Naive thymus-derived CD4-positive, alpha-beta T cell (primary cell): ENCODE data around the gene GNRH2. TPM values are rescaled to one million over a fixed set of nuclear protein-coding genes. Genes with fewer than 3 reads are reported as not detected.
"Not testable (repeated sequence)": the region's sequence is repeated elsewhere in the genome, so short reads cannot be mapped to it uniquely, and the experiment has no call there.

Experiments used
- ATAC-seq: fragments of 150-1000 bp; cut with Tn5 transposase; 2 replicates; pipeline ENCODE4 v1.10.0; 2021; ENCODE audit warnings: mild to moderate bottlenecking, moderate library complexity
- CTCF ChIA-PET: fragments of 350-600 bp; sonication (Branson Sonifier 250); formaldehyde crosslinking; loops from one replicate; lab custom pipeline; 2021; ENCODE audit warnings: antibody characterized with exemption; lab: Charles Lee
- POLR2A ChIA-PET: fragments of 350-600 bp; sonication (Branson Sonifier 250); formaldehyde crosslinking; loops from one replicate; lab custom pipeline; 2021; ENCODE audit warnings: antibody characterized with exemption, inconsistent platforms; lab: Charles Lee
- DNase-seq, 9 donors: peaks; one replicate each; pipeline versions ENCODE4 v3.0.0 to v3.0.0-alpha.2; 2020 to 2022; ENCODE audit warnings: mixed read lengths in 1 of 9
- H3K27ac ChIP-seq: one replicate; pipeline ENCODE4 v1.7.0; 2013; ENCODE audit warnings: mild to moderate bottlenecking, low read depth, low read length, moderate library complexity
- H3K27me3 ChIP-seq, 2 donors: one replicate each; pipeline ENCODE4 v1.7.0; 2013; ENCODE audit warnings: low read length in 2 of 2, mild to moderate bottlenecking in 2 of 2, moderate library complexity in 2 of 2; ENCODE audit not compliant: control insufficient read depth in 2 of 2, insufficient read depth in 2 of 2
- H3K36me3 ChIP-seq, 3 experiments: 1 replicate in 2 of 3; 2 replicates in 1 of 3; pipeline ENCODE4 v1.7.0; 2013; ENCODE audit warnings: low read length in 3 of 3, mild to moderate bottlenecking in 3 of 3, moderate library complexity in 1 of 3; ENCODE audit not compliant: insufficient read depth in 3 of 3, control insufficient read depth in 2 of 3
- H3K4me1 ChIP-seq, 2 donors: one replicate each; pipeline ENCODE4 v1.7.0; 2013; ENCODE audit warnings: low read length in 2 of 2, mild to moderate bottlenecking in 2 of 2, moderate library complexity in 1 of 2; ENCODE audit not compliant: control insufficient read depth in 2 of 2, insufficient read depth in 2 of 2
- H3K4me3 ChIP-seq: 2 replicates; pipeline ENCODE4 v1.7.0; 2013; ENCODE audit warnings: mild to moderate bottlenecking, low read length
- H3K9me3 ChIP-seq, 3 experiments: 1 replicate in 2 of 3; 2 replicates in 1 of 3; pipeline ENCODE4 v1.7.0; 2013; ENCODE audit warnings: low read length in 3 of 3; ENCODE audit not compliant: control insufficient read depth in 2 of 3
- H3K27ac Mint-ChIP-seq, 9 donors: one replicate each; pipeline ENCODE4 v1.8.0; 2020 to 2022; ENCODE audit warnings: mixed read lengths in 9 of 9, mild to moderate bottlenecking in 8 of 9, moderate library complexity in 5 of 9, inconsistent platforms in 2 of 9
- H3K27me3 Mint-ChIP-seq, 5 donors: one replicate each; pipeline ENCODE4 v1.8.0; 2021 to 2022; ENCODE audit warnings: mixed read lengths in 5 of 5, mild to moderate bottlenecking in 1 of 5
- H3K36me3 Mint-ChIP-seq, 5 donors: one replicate each; pipeline ENCODE4 v1.8.0; 2020 to 2022; ENCODE audit warnings: mixed read lengths in 5 of 5, mild to moderate bottlenecking in 3 of 5, inconsistent platforms in 1 of 5
- H3K4me1 Mint-ChIP-seq, 7 donors: one replicate each; pipeline ENCODE4 v1.8.0; 2020 to 2022; ENCODE audit warnings: mixed read lengths in 7 of 7, mild to moderate bottlenecking in 3 of 7, inconsistent platforms in 1 of 7
- H3K4me3 Mint-ChIP-seq, 10 donors: one replicate each; pipeline ENCODE4 v1.8.0; 2020 to 2022; ENCODE audit warnings: mild to moderate bottlenecking in 10 of 10, mixed read lengths in 10 of 10, moderate library complexity in 6 of 10, inconsistent platforms in 2 of 10
- H3K9me3 Mint-ChIP-seq, 11 donors: one replicate each; pipeline ENCODE4 v1.8.0; 2020 to 2022; ENCODE audit warnings: mixed read lengths in 11 of 11, mild to moderate bottlenecking in 4 of 11, inconsistent platforms in 1 of 11, moderate library complexity in 1 of 11
- intact Hi-C, 2 donors: fragments of 100-400 bp; cut with micrococcal nuclease; formaldehyde crosslinking; loops; one replicate each; pipeline ENCODE4 v1.15.1; 2023
- polyA plus RNA-seq, 2 donors: library from polyadenylated mRNA; unstranded; fragments of 300-500 nt; fragmentation: Illumina TruSeq; gene quantifications; one replicate each; pipeline ENCODE4 v1.2.3, GENCODE V29; 2021
- total RNA-seq, 6 experiments: library from RNA in 5 of 6; stranded (reverse) in 5 of 6; gene quantifications; 1 replicate in 5 of 6; 2 replicates in 1 of 6; pipeline ENCODE4 v1.2.3 and lab custom pipeline; 2021 to 2026

The GNRH2 gene
- total and polyA plus RNA-seq, 7 experiments from 2014 or later, result 0.88 to 2.9 (median 1.4) TPM; not detected in 2

DNA sequence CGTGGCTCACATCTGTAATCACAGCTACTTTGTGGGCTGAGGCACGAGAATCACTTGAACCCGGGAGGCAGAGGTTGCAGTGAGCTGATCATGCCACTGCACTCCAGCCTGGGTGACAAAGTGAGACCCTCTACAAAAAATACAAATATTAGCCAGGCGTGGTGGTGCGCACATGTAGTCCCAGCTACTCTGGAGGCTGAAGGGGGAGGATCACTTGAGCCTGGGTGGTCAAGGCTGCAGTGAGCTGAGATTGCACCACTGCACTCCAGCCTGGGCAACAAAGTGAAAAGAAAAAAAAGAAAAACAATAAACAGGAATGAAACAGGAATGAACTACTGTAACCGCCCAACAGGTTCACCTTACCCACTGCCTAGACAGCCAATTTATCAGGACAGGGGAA lies 20.7 kb downstream of the GNRH2 start:
- ChIA-PET CTCF (interaction anchor here (0.6 to 1.6 kb wide), 2 partner anchors 10 to 155 kb away, joined by 3 to 4 read pairs; no protein-coding TSS in a partner anchor), POLR2A (interaction anchor here (1.2 kb wide), 1 partner anchor 14 kb away, joined by 3 read pairs; no protein-coding TSS in a partner anchor)
- H3K36me3 Mint-ChIP-seq, result peaks cover 0 to 14% (median 1%) of the 10 kb centered on the region in 5 donors
- H3K9me3 Mint-ChIP-seq, H3K4me3 Mint-ChIP-seq, intact Hi-C loops, H3K27ac ChIP-seq, ATAC-seq, H3K4me1 ChIP-seq, H3K9me3 ChIP-seq, H3K27me3 ChIP-seq, H3K27me3 Mint-ChIP-seq, H3K4me3 ChIP-seq, DNase-seq: not testable (repeated sequence)
- peak overlapping the region in 4 of 9 donors; percentile 19 to 77 (median 36) for H3K27ac Mint-ChIP-seq
- peaks cover 0 to 10% (median 4%) of the 10 kb centered on the region in 3 experiments for H3K36me3 ChIP-seq
- peaks cover 0 to 36% (median 23%) of the 10 kb centered on the region in 7 donors for H3K4me1 Mint-ChIP-seq

- Histone ChIP-seq H3K36me3 (peaks cover 0 to 12% (median 0%) of the 10 kb centered on the region in 3 experiments), H3K9me3 (no peaks in the 10 kb centered on the region), H3K4me3 (no peak overlapping the region), H3K4me1 (peaks cover 0 to 13% of the 10 kb centered on the region in 2 donors), H3K27ac (no peak overlapping the region), H3K27me3 (no peaks in the 10 kb centered on the region)
- peaks cover 0 to 6% (median 4%) of the 10 kb centered on the region in 5 donors for H3K36me3 Mint-ChIP-seq
- CTCF ChIA-PET, result interaction anchor here (1.1 to 2.8 kb wide), 4 partner anchors 15 to 263 kb away, joined by 3 to 28 read pairs (median 4); no protein-coding TSS in a partner anchor
- DNase-seq (no peak), ATAC-seq (no peak)
- peaks cover 8 to 32% (median 24%) of the 10 kb centered on the region in 7 donors for H3K4me1 Mint-ChIP-seq
- H3K4me3 Mint-ChIP-seq, result peak overlapping the region in 1 of 10 donors; percentile 25
- POLR2A ChIA-PET, result no interaction called here
- intact Hi-C loops, result loop anchor here in 1 of 2 donors (5.0 kb wide), 1 partner anchor 105 kb away; the partner anchor contains the start of gene LZTS3
- peak overlapping the region in 4 of 9 donors; percentile 17 to 72 (median 44) for H3K27ac Mint-ChIP-seq
- H3K9me3 Mint-ChIP-seq, result peaks cover 0 to 2% (median 0%) of the 10 kb centered on the region in 11 donors
- no peaks in the 10 kb centered on the region for H3K27me3 Mint-ChIP-seq
Observed at GRCh38 chr20:3067139-3068014, 24.0 kb downstream of the GNRH2 start.

- peaks cover 0 to 12% (median 0%) of the 10 kb centered on the region in 3 experiments for H3K36me3 ChIP-seq
- H3K27ac Mint-ChIP-seq, result peak overlapping the region in 3 of 9 donors; percentile 21 to 72 (median 59)
- H3K4me1 Mint-ChIP-seq, result peaks cover 8 to 38% (median 27%) of the 10 kb centered on the region in 7 donors
- ChIA-PET POLR2A (interaction anchor here (1.4 to 7.0 kb wide), 2 partner anchors 20 to 25 kb away, joined by 3 to 61 read pairs; no protein-coding TSS in a partner anchor), CTCF (interaction anchor here (1.1 to 2.8 kb wide), 4 partner anchors 16 to 262 kb away, joined by 3 to 28 read pairs (median 4); no protein-coding TSS in a partner anchor)
- no peak overlapping the region for H3K4me3 ChIP-seq
- H3K4me1 ChIP-seq, result peaks cover 0 to 17% of the 10 kb centered on the region in 2 donors
- H3K9me3 ChIP-seq, result no peaks in the 10 kb centered on the region
- ATAC-seq (no peak), DNase-seq (no peak)
- H3K4me3 Mint-ChIP-seq, result no peak overlapping the region
- H3K27ac ChIP-seq, result no peak overlapping the region
- H3K9me3 Mint-ChIP-seq, result peaks cover 0 to 2% (median 0%) of the 10 kb centered on the region in 11 donors
- no peaks in the 10 kb centered on the region for H3K27me3 Mint-ChIP-seq
- intact Hi-C loops, result loop anchor here in 1 of 2 donors (5.0 kb wide), 1 partner anchor 104 kb away; the partner anchor contains the start of gene LZTS3
- no peaks in the 10 kb centered on the region for H3K27me3 ChIP-seq
- H3K36me3 Mint-ChIP-seq, result peaks cover 0 to 6% (median 4%) of the 10 kb centered on the region in 5 donors
Observed at GRCh38 chr20:3068075-3068474, 24.7 kb downstream of the GNRH2 start.

GRCh38 chr20:3068986-3069900 lies 25.8 kb downstream of the GNRH2 start:
- Mint-ChIP-seq H3K9me3 (peaks cover 0 to 2% (median 0%) of the 10 kb centered on the region in 11 donors), H3K27ac (peak overlapping the region in 4 of 9 donors; percentile 32 to 77 (median 52)), H3K4me1 (peaks cover 8 to 38% (median 27%) of the 10 kb centered on the region in 7 donors), H3K27me3 (peaks cover 0 to 2% (median 0%) of the 10 kb centered on the region in 5 donors), H3K36me3 (peaks cover 0 to 6% (median 4%) of the 10 kb centered on the region in 5 donors), H3K4me3 (peak overlapping the region in 1 of 10 donors; percentile 25)
- Histone ChIP-seq H3K4me3 (no peak overlapping the region), H3K27ac (no peak overlapping the region), H3K9me3 (no peaks in the 10 kb centered on the region), H3K36me3 (peaks cover 0 to 12% (median 0%) of the 10 kb centered on the region in 3 experiments), H3K27me3 (no peaks in the 10 kb centered on the region), H3K4me1 (peaks cover 0 to 17% of the 10 kb centered on the region in 2 donors)
- ATAC-seq (peak; percentile 61), DNase-seq (peak in 7 of 9 donors; percentile 52 to 73 (median 62))
- CTCF ChIA-PET, result interaction anchor here (0.6 to 2.8 kb wide), 16 partner anchors 20 to 247 kb away, joined by 3 to 28 read pairs (median 3); no protein-coding TSS in a partner anchor
- POLR2A ChIA-PET, result interaction anchor here (0.6 to 7.0 kb wide), 11 partner anchors 8 to 90 kb away, joined by 3 to 61 read pairs (median 3); no protein-coding TSS in a partner anchor
- intact Hi-C loops, result loop anchor here in 1 of 2 donors (1.0 to 5.0 kb wide), 3 partner anchors 46 to 247 kb away; partner anchors contain the start of gene LZTS3

- Histone ChIP-seq H3K36me3 (peaks cover 0 to 12% (median 0%) of the 10 kb centered on the region in 3 experiments), H3K4me1 (peaks cover 0 to 17% of the 10 kb centered on the region in 2 donors), H3K4me3 (no peak overlapping the region), H3K27ac (peak overlapping the region; percentile 76), H3K9me3 (no peaks in the 10 kb centered on the region), H3K27me3 (no peaks in the 10 kb centered on the region)
- Mint-ChIP-seq H3K4me1 (peaks cover 14 to 40% (median 30%) of the 10 kb centered on the region in 7 donors), H3K36me3 (peaks cover 0 to 6% (median 4%) of the 10 kb centered on the region in 5 donors), H3K9me3 (peaks cover 0 to 2% (median 0%) of the 10 kb centered on the region in 11 donors), H3K4me3 (peak overlapping the region; percentile 61 to 90 (median 84)), H3K27me3 (peaks cover 0 to 7% (median 0%) of the 10 kb centered on the region in 5 donors), H3K27ac (peak overlapping the region; percentile 44 to 97 (median 86))
- ChIA-PET CTCF (interaction anchor here (1.2 to 2.8 kb wide), 3 partner anchors 32 to 86 kb away, joined by 3 to 28 read pairs (median 7); no protein-coding TSS in a partner anchor), POLR2A (interaction anchor here (0.8 to 7.0 kb wide), 4 partner anchors 22 to 47 kb away, joined by 3 to 61 read pairs (median 4); no protein-coding TSS in a partner anchor)
- ATAC-seq (no peak), DNase-seq (no peak)
- intact Hi-C loops, result loop anchor here in 1 of 2 donors (5.0 kb wide), 2 partner anchors 47 to 102 kb away; partner anchors contain the start of gene LZTS3
Observed at GRCh38 chr20:3070725-3071124, 27.3 kb downstream of the GNRH2 start.
